NCI-H774 (cell line): ENCODE results near the gene C9.
"Not testable (repeated sequence)": the region's sequence is repeated elsewhere in the genome, so short reads cannot be mapped to it uniquely, and the experiment has no call there.

ENCODE experiments used
- DNase-seq: peaks from one replicate; lab custom pipeline; 2025; lab: John Stamatoyannopoulos, UW

The C9 gene

DNA sequence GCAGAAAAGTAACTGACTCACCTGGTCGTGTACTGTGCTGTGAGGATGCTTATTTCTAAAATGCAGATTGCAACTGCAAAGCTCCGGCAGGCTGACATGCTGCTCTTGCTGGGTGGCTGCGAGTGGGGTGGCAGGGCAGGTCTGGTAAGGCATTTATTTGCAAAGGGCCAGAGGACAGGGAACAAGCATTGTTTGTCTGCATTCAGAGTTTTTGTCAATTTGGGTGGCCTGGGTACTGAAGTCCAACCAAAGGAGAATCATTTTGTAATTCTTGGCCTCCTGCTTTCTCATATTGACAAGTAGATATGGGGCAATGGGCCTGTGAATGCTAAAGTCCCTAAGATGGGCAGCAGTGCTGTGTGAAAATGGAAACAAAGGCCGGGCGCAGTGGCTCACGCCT, at the start of gene C9:
TSS of gene C9 (minus strand) at position 129 of the 400 bp plus-strand sequence. CDS start at position 98, 31 bp downstream.
- DNase-seq, result no peak

DNA sequence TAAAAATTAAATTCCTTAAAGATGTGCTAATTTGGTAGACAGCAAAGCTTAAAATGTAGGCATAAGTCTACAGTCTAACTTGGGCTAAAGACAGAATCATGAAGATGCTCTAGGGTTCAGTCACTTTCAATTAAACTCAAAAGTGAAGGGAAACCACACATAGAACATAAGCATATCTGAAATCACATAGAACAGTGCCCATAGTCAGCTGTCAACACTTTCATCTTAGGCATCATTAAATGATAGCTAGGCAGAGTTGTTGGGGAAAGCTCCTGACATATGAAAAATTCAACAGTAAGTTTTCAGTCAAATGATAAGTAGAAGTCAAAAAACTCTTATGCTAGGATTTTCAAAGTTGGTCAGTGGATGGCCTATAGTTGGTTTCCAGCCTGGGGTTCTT, 49.5 kb upstream of the C9 start:
- no peak for DNase-seq

DNA sequence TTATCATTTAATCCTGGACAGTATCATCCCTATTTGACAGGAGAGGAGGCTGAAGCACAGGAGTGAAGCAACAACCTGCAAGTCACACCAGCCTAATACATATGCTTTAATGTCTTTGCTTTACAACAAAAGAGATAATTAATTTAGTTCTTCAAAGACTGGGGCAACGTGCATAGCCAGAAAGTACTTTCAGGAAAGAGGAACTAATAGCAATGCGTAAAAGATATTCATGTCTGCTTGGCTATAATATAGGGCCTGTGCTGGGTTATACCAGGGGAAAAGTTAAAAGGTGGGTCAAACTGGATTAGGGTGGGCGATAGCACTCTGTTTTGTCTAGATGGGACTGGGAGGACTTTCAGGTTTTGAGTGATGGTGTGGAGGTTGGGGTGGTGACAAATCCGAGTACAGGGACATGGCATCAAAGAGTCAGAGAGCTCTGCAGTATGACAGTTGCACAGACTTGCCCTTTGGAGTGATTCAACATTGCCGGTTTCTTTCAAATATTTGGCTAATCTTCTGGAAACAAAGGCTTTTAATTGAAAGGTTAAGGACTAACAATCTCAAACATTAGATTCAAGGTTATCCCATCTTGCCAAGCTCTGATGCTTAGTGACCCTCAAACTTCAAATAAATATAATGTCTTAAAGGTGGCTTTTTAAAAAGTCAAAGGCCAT, 48.6 kb upstream of the C9 start:
- DNase-seq, result no peak

DNA sequence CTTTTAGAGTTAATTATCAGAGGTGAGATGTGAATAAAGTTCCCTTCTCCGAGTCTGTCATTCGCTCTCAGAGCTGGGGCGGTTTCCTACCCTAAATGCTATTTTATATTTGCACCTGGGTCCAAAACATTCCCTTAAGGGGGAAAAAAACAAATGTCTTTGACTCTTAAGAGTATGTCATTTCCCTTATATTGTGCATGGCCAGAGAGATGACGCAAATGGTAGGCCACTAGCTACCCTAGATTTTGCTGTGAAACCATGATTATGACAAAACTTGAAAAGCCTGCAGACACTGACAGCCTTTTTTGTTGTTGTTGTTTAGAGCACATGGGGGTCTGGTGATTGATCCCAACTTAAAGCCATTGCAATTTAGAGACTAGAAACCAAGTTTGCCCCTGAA, 47.7 kb upstream of the C9 start:
- no peak for DNase-seq

DNA sequence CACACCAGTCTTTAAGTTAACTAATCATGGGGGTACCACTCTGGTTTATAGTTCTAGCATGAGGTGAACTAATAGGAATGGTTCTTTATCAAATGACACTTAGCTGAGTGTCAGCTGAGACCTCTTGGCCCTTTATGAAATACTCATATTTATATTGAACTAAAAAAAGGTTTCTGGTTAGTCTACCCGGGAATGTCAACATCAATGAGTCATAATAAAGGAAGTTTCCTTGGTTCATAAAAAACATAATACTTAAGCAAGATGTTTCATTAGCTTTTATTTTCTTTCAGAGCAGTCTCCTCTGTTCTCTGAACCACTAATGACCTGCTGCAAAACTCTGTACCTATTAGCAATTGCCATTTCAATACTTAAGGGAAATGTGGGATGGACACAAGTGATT, 46.8 kb upstream of the C9 start:
- DNase-seq, result no peak

DNA sequence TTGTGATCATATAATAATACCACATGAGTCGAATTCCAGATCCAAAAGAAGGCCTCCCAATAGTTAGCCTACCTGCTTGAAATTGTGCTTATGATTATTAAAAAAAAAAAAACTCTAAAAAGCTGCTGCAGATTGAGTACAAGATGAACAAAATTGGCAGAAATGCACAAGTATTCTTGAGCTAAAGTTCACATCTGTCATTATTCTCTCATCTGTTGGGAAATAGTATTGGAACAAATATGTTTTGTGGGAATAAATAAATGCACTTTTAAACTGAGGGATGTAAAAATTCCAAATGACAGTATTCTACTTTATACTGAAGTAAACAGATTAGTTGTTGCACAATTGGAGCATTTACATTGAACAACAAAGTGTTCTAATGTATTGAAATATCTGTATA, 44.7 kb upstream of the C9 start:
- no peak for DNase-seq

DNA sequence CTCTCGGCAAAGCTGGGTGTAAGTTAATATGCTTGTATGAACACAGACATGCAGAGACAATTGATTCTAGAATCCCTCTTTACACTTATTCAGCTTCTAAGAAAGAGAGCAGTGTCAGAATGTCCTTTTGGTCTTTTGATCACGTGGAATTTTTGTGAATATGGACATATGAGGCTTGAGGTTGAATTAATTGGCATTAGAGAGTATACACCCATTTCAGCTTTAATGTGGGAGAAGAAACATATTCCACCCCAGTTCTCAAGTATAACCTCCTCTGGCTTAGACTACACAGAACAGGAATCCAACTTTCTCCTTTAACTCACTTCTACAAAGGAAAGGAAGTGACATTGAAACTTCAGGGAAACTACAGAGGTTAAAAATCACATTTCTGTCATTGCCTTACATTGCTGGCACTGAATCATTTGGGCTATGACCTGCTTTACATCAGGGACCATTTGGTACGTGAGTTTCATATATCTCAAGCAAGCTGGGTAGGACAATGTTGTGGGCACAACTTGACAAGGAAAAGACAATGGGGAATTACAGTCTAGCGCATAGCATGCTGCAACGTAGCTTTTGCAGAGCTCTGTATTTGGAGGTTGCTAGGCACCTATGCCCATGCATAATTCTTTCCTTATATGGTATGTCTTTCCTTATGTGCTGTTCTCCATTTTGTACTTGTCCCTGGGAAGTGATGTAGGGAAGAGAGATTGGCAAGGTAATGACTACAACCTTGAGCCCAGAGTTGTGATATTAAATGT, 41.0 kb upstream of the C9 start:
- no peak for DNase-seq

DNA sequence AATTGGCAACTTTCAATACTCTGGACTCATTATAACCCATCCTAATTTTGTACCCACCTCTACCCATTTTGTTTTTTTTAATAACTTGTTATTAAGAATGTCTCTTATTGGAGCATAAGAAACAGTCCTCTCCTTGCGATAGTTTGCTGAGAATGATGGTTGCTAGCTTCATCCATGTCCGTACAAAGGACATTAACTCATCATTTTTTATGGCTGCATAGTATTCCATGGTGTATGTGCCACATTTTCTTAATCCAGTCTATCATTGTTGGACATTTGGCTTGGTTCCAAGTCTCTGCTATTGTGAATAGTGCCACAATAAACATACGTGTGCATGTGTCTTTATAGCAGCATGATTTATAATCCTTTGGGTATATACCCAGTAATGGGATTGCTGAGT, 39.5 kb upstream of the C9 start:
- not testable (repeated sequence) for DNase-seq

DNA sequence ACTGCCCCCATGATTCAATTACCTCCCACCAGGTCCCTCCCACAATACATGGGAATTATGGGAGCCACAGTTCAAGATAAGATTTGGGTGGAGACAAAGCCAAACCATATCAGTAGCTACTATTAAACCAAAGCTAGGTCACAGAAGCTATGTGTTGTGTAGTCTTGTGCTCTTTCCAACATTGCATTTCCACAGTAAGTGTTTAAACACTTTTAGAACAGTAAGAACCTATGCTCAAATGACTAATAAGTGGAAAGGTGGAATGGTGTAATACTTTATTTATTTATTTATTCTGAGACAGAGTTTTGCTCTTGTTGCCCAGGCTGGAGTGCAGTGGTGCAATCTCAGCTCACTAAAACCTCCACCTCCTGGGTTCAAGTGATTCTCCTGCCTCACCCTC, 37.8 kb upstream of the C9 start:
- not testable (repeated sequence) for DNase-seq

DNA sequence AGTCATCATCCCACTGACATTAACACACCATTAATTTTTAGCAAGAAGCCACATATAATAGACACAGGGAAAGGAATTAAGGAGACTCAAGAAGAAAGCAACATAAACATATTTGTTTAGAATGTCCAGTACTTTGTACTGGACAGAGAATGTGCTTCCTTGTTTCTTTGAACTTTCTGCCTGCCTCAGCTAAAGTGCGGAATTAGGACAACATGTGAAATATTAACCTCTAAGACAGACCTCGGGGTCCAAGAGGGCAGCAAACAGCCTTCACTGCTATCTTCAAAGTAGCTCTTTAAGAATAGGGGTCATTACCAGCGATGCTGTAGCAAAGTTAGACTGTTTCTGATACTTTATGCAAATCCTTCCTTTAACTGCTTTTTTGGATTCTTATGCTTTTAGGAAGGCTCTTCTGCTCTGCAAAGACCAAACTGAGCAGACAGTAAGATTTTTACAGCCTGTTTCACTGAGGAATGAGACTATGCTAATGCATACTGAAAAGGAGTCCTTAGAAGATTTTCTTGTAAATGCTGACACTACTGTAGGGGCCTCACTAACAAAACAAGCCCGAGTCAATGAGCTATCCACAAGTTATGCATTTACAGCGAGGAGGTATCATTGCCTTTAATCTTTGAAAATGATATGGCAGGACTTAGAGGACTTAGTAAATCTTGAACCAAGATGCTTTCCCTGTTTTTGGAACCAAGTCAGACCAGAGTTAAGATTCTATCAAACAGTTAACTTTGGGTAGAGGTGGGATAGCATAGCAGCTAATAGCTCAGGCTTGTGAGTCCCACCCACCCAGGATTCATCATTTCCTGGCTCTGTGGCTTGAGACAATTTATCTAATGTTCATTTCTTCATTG, 36.7 kb upstream of the C9 start:
- no peak for DNase-seq

DNA sequence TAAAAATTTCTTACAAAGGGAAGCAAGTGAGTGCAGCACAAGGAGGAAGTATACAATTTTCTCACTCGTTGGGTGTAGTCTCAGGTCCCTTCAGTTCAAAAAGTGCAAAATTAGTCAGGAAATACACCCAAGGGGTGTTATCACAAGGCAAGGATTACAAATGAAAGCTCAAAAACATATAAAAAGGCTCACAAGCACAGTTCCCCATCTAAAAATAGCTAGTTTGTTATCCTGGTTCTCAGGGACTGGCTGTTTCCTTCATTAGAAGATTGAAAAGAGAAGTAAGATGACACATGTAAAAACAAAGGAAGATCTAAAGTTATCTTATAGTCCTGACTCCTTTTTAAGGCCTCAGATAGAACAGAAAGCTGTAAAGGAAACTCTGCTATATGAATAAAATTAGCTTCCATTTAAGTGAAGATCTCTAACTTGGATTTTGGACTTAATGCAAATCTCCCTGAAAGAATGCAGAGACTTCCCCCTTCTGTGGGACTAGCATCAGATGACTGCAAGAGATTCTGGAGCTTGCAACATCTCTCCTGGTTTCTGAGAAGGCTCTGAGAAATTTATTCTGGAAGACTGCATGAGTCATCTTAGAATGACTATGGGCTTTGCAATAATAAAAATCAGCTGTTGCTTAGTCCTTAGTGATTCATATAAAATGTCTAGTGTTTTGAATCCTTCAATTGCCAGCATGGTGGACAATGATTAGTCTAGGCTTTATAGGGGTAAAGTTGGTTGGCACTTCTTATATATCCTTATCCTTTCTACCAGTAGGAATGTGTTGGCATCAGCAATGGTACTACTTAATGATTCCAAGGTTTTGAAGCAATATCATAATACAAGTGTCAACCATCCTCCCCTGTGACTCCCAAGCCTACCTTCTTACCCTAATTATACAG, 35.1 kb upstream of the C9 start:
- DNase-seq, result no peak

DNA sequence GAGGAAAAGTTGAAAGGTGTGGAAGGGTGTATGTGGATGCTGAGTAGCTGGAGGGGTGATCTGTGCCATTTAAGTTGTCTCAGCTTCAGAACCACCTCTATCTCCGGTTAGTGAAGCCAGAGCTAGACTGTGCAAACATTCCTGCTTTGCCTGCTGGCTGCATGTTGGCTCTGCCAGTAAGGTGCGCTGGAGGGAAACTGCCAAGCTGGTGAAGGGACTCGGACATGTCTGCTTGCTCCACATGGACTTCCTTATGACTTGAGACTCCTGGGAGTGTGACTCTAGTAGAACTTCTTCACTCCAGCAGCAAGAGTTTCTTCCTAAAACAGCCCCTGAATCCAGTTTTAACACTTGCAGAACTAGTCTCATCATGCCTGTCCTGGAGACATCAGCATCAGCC, 32.5 kb upstream of the C9 start:
- no peak for DNase-seq

DNA sequence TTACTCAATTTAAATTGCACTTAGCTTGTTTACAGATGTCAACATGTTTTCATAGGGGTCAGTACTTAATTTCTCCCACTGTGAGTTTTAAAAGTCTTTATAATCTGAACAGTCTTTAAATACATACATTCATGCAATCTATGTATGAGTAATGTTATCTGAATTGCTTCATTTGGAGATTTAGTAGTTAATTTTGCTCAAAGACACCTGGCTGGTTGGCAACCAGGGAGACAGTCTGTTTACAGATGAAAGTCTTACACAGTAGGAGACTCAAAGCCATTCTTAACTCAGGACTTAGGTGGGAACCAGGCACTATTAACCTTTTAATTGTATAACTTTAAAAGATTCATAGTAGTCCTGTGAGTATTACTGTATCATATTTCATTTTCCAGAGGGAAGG, 31.2 kb upstream of the C9 start:
- DNase-seq, result no peak

DNA sequence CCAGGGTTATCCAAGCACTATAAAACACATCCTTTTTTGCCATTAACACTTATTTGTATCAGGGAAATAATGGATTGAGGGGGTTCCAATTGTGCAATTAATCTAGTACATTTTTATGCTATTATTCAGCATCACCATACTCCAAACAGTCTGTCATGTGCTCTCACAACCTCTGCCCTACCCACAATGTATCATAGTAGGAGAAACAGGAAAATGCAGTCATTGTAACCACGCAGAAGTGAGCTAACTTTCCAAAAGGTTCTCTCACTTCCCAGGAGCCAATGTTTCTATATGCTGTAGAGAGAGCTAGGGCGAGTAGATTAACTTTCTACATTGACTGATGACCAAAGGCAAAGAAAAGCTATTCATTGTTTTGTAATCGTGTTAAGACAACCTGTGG, 30.7 kb upstream of the C9 start:
- no peak for DNase-seq

DNA sequence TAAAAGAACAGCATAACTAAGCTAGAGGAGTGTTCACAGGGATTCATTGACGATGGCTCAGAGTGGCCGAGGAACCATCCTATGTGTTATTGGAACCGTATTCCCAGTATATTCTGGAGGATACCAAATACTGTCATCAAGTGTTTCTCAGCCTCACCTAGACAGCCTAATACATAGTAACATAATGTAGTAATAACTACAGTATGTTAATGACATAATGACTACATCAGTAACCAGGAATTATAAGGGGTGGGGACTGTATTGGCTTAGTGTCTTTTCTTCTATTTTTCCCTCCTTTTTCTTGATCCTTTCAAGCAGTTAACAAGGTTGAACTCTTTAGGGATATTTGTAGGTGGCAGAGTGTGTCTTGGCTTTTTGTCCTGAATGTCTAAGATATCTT, 26.6 kb upstream of the C9 start:
- DNase-seq, result no peak

DNA sequence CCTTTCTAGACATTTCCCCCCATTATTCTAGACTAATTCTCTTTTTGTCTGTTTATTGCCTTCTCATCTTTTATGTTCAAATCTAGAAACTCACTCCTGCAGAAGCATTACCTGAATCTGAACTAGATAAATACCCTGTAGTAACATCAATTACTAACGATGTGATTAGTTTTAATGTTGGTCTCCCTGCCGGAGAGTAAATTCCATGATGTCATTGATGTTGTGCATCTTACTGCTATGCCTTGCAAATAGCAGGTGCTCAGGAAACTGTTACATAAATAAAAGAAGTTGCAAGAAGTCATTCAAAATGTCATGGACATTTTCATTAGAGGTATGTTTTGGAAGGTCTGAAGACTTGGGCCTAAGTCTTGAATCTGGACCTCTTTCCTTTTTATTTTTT, 23.0 kb upstream of the C9 start:
- DNase-seq, result no peak

DNA sequence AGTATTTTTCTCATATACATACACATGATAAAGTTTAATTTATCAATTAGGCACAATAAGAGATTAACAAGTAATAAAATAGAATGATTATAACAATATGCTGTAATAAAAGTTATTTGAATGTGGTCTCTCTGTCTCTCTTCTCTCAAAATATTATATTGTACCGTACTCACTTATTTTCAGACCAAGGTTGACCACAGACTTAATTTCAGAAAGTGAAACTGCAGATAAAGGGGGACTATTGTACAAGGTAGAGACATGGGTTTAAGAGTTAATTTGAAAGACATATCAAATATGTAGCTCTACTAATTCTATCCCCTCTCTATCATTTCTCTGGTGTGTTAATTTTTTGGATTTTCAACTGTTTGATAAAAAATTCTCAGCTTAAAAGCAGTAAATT, 20.0 kb upstream of the C9 start:
- DNase-seq, result no peak

DNA sequence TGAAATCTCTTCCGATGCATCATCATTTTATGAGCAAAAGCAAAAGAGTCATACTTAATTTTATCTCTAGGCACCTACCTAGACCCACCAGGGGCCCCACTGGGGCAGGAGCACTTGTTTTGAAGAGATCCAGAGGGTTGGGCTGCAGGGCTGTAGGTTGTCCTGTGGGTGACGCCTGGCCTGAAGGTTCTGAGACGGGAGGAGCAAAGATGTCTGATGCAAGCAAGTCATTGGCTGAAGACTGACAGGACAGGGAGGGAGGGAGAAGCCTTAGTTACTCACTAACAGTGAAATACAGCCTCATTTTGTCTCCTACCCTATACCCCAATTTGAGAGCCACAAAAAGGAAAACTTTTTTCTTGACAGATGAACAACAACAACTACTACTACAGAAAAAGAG, 17.1 kb upstream of the C9 start:
- no peak for DNase-seq

DNA sequence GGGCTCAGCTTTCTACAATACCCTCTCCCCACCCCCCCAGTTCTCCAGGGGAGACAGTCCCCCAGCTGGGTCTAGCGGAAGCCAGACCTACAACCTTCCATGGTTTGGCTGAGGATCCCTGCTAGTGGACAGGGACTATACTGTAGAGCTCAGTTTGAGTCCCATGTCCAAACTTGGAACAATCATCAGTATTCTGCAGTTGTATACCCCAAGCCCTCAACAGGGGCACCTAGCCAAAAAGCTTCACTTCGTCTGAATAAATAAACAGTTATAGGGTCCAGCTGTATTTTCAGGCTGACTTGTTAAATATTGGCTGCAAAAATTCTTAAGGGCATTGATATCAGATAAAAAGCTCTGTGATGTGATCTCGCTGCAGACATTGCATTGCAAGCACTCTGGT, 15.4 kb upstream of the C9 start:
- no peak for DNase-seq

DNA sequence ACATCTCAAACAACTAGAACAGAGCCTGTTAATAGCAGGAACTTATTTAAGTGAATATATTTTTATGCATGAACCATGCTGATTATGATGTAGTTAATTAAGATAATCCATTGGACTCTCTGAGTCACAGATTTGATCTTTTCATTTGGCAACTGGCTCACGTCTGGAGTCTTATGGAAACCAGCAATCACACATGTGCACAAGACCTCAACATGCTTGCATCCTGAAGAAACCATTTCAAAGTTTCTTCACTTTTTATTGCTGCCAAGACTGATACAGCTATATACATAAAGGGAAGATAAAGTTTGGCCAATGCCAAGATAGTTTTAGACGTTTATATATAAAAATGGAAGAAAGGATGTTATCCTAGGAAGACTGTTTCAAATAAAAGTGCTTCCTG, 13.3 kb upstream of the C9 start:
- DNase-seq, result no peak

DNA sequence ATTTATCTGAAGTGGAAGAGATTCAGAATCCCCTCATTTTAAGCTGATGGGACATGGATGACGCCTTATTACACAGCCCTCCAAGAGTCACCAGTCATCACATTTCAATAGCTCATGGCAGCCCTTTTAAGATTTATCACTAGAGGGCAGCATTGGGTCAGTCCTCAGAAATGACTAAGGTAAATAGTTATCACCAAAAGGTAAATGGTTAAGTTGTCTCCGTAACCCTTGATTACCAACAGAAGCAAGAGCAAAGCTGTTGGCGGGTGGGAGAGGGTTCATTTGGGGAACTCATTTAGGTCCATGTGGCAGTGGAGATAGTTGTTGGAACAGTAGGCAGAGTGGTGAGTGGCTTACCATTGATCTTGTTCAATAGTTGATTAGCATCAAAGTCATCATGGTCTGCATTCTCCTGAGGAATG, 12.0 kb upstream of the C9 start:
- peak; percentile 46 for DNase-seq

DNA sequence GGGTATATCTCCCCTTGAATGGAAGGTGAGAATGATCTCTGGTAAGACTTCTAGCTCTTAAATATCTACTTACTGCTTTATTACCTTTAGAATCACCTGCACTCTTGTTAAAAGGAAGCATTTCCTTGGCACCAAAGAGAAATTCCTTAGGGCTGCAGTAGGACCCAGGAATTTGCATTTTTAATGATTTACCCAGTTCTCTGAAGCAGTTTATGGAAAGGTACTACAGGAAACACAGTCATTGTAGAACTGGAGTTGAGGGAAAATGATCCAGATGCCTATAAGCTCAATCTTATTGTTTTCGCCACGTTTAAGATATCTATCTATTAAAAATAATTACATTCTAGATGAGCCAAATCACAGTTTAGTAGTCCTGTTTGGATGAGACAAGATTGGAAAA, 9.5 kb upstream of the C9 start:
- no peak for DNase-seq
